Measurements from ENCODE around the gene MKRN3. TPM values are rescaled to one million over a fixed set of nuclear protein-coding genes. Genes with fewer than 3 reads are reported as not detected.

The MKRN3 gene
- total RNA-seq (2022) (not detected in 2 replicates), Bru-seq, nascent RNA (not detected), BruChase-seq, experiment 1, labeled RNA remaining after a 6-hour chase (not detected), BruChase-seq, experiment 2, labeled RNA remaining after a 2-hour chase (not detected)
- long read RNA-seq, result 0 reads

- no peak within 1 kb of the TSS for H3K27ac Mint-ChIP-seq (ENCODE audit: unreplicated experiment)
- intact Hi-C loops (cut with micrococcal nuclease; ENCODE audit: unreplicated experiment), result no loop called here
- no TSS peak for BruUV-seq (replicated peaks)
Observed at GRCh38 chr15:23565395-23566070, at the start of gene MKRN3. MKRN3 (plus strand) TSS chr15:23565674; CDS start chr15:23565783, 109 bp downstream.

GRCh38 chr15:23516866-23517265 is 48.6 kb upstream of the MKRN3 start:
- intact Hi-C loops (cut with micrococcal nuclease; ENCODE audit: unreplicated experiment), result no loop called here
- no peak for TF ChIP-seq CTCF (IDR thresholded peaks at IDR 0.05; ENCODE audit: unreplicated experiment)
- no TSS peak for BruUV-seq (replicated peaks)
- no peak for DNase-seq
- Mint-ChIP-seq H3K9me3 (ENCODE audit: low read depth, unreplicated experiment) (no peaks in the 10 kb centered on the region), H3K36me3 (ENCODE audit: insufficient read depth, unreplicated experiment) (no peaks in the 10 kb centered on the region), H3K27me3 (ENCODE audit: unreplicated experiment) (no peaks in the 10 kb centered on the region), H3K4me3 (ENCODE audit: low read depth, unreplicated experiment) (no peak overlapping the region), H3K4me1 (ENCODE audit: low read depth, unreplicated experiment) (no peaks in the 10 kb centered on the region), H3K27ac (ENCODE audit: unreplicated experiment) (no peak overlapping the region)
- CTCF ChIA-PET, result no interaction called here

More at GRCh38 chr15:23565395-23566070, at the start of gene MKRN3:
- no peaks in the 10 kb centered on the region for H3K27me3 Mint-ChIP-seq (ENCODE audit: unreplicated experiment)
- CTCF ChIA-PET, result no interaction called here
- no peaks in the 10 kb centered on the region for H3K4me1 Mint-ChIP-seq (ENCODE audit: low read depth, unreplicated experiment)
- DNase-seq, result no peak
- H3K9me3 Mint-ChIP-seq (ENCODE audit: low read depth, unreplicated experiment), result no peaks in the 10 kb centered on the region
- H3K4me3 Mint-ChIP-seq (ENCODE audit: low read depth, unreplicated experiment), result no peak within 1 kb of the TSS
- TF ChIP-seq CTCF (IDR thresholded peaks at IDR 0.05; ENCODE audit: unreplicated experiment), result no peak
- no peaks in the 10 kb centered on the region for H3K36me3 Mint-ChIP-seq (ENCODE audit: insufficient read depth, unreplicated experiment)

- no peaks in the 10 kb centered on the region for H3K9me3 Mint-ChIP-seq (ENCODE audit: low read depth, unreplicated experiment)
- H3K4me3 Mint-ChIP-seq (ENCODE audit: low read depth, unreplicated experiment), result no peak overlapping the region
- H3K27me3 Mint-ChIP-seq (ENCODE audit: unreplicated experiment), result no peaks in the 10 kb centered on the region
- no peak for DNase-seq
- H3K4me1 Mint-ChIP-seq (ENCODE audit: low read depth, unreplicated experiment), result no peaks in the 10 kb centered on the region
- BruUV-seq (replicated peaks), result no TSS peak
- no peaks in the 10 kb centered on the region for H3K36me3 Mint-ChIP-seq (ENCODE audit: insufficient read depth, unreplicated experiment)
- intact Hi-C loops (cut with micrococcal nuclease; ENCODE audit: unreplicated experiment), result no loop called here
- no peak overlapping the region for H3K27ac Mint-ChIP-seq (ENCODE audit: unreplicated experiment)
- no peak for TF ChIP-seq CTCF (IDR thresholded peaks at IDR 0.05; ENCODE audit: unreplicated experiment)
- CTCF ChIA-PET, result no interaction called here
Observed at GRCh38 chr15:23518104-23518503, 47.4 kb upstream of the MKRN3 start.

GRCh38 chr15:23524816-23525215 is 40.7 kb upstream of the MKRN3 start:
- CTCF ChIA-PET, result no interaction called here
- intact Hi-C loops (cut with micrococcal nuclease; ENCODE audit: unreplicated experiment), result no loop called here
- H3K9me3 Mint-ChIP-seq (ENCODE audit: low read depth, unreplicated experiment), result no peaks in the 10 kb centered on the region
- H3K4me1 Mint-ChIP-seq (ENCODE audit: low read depth, unreplicated experiment), result no peaks in the 10 kb centered on the region
- H3K36me3 Mint-ChIP-seq (ENCODE audit: insufficient read depth, unreplicated experiment), result no peaks in the 10 kb centered on the region
- no TSS peak for BruUV-seq (replicated peaks)
- no peak overlapping the region for H3K4me3 Mint-ChIP-seq (ENCODE audit: low read depth, unreplicated experiment)
- H3K27ac Mint-ChIP-seq (ENCODE audit: unreplicated experiment), result no peak overlapping the region
- TF ChIP-seq CTCF (IDR thresholded peaks at IDR 0.05; ENCODE audit: unreplicated experiment), result no peak
- H3K27me3 Mint-ChIP-seq (ENCODE audit: unreplicated experiment), result no peaks in the 10 kb centered on the region
- no peak for DNase-seq
